Prostate gland (tissue), 2 donors: ENCODE results near the gene DFFB. TPM values are rescaled to one million over a fixed set of nuclear protein-coding genes. Genes with fewer than 3 reads are reported as not detected.

ENCODE experiments used
- DNase-seq: peaks from one replicate; pipeline ENCODE4 v3.0.0-alpha.2; 2019; ENCODE audit warnings: low spot score
- H3K27ac ChIP-seq, 2 donors: fragments of 200-600 bp; sonication (generic); 2 replicates each; pipeline ENCODE4 v1.5.1; 2017 to 2019
- H3K27me3 ChIP-seq: fragments of 200-600 bp; sonication (generic); replicated peaks from 2 replicates; pipeline ENCODE4 v1.5.1; 2019; ENCODE audit not compliant: insufficient read depth
- H3K36me3 ChIP-seq, 2 donors: fragments of 200-600 bp; sonication (generic); 1 replicate in 1 of 2; 2 replicates in 1 of 2; pipeline versions ENCODE4 v1.5.1 to v1.8.1; 2017 to 2019
- H3K4me1 ChIP-seq: fragments of 200-600 bp; sonication (generic); replicated peaks from 2 replicates; pipeline ENCODE4 v1.5.1; 2019
- H3K4me3 ChIP-seq, 2 donors: fragments of 200-600 bp; sonication (generic); 2 replicates each; pipeline ENCODE4 v1.5.1; 2017 to 2019
- H3K9me3 ChIP-seq: fragments of 200-600 bp; sonication (generic); 2 replicates; pipeline ENCODE4 v1.5.1; 2017
- CTCF ChIP-seq, 4 experiments: fragments of 200-600 bp in 2 of 4; fragments of 450-650 bp in 2 of 4; sonication (generic) in 2 of 4; IDR thresholded peaks; 1 replicate in 3 of 4; 2 replicates in 1 of 4; pipeline ENCODE4 v1.5.1; 2016 to 2019; ENCODE audit warnings: antibody characterized with exemption in 4 of 4, mild to moderate bottlenecking in 2 of 4, moderate library complexity in 2 of 4
- POLR2A ChIP-seq: fragments of 450-650 bp; IDR thresholded peaks from one replicate; pipeline ENCODE4 v1.6.1; 2016; ENCODE audit warnings: antibody characterized with exemption, mild to moderate bottlenecking
- POLR2AphosphoS5 ChIP-seq: sonication (generic); formaldehyde crosslinking; IDR thresholded peaks from one replicate; pipeline ENCODE4 v1.6.1; 2017; ENCODE audit warnings: antibody characterized with exemption
- WGBS: methylation state at CpG from one replicate; pipeline ENCODE4 v1.1.5; 2018; 5-methylcytosine and 5-hydroxymethylcytosine counted together
- intact Hi-C: fragments of 100-400 bp; cut with DNase I; formaldehyde crosslinking; loops from one replicate; pipeline ENCODE4 v1.14.2; 2022
- total RNA-seq, 2 donors: library from RNA; depleted of rRNA; stranded (reverse); fragments of >200 nt; gene quantifications; one replicate each; pipeline ENCODE4 v1.1.0, GENCODE V29; 2016

The DFFB gene
- total RNA-seq, 2 donors from 2014 or later, result 5.3 to 20.5 TPM

GRCh38 chr1:3847081-3847480 is 10.2 kb upstream of the DFFB start:
- TF ChIP-seq POLR2AphosphoS5 (no peak), CTCF (IDR thresholded peaks at IDR 0.05) (no peak), POLR2A (no peak)
- intact Hi-C loops, result no loop called here
- DNase-seq, result no peak
- no peaks in the 10 kb centered on the region for H3K9me3 ChIP-seq
- H3K27me3 ChIP-seq, result no peaks in the 10 kb centered on the region
- H3K4me3 ChIP-seq, result no peak overlapping the region
- peaks cover 0 to 5% of the 10 kb centered on the region in 2 donors for H3K36me3 ChIP-seq
- 80% methylated on average over 6 of the region's 6 CpGs for WGBS
- H3K4me1 ChIP-seq, result no peaks in the 10 kb centered on the region
- H3K27ac ChIP-seq, result no peak overlapping the region

GRCh38 chr1:3850857-3851256 is 6.4 kb upstream of the DFFB start:
- DNase-seq, result no peak
- no peak overlapping the region for H3K4me3 ChIP-seq
- H3K27me3 ChIP-seq, result no peaks in the 10 kb centered on the region
- TF ChIP-seq POLR2AphosphoS5 (no peak), POLR2A (no peak), CTCF (IDR thresholded peaks at IDR 0.05) (no peak)
- no peaks in the 10 kb centered on the region for H3K4me1 ChIP-seq
- intact Hi-C loops, result no loop called here
- peaks cover 0 to 5% of the 10 kb centered on the region in 2 donors for H3K36me3 ChIP-seq
- 87% methylated on average over 12 of the region's 12 CpGs for WGBS
- no peaks in the 10 kb centered on the region for H3K9me3 ChIP-seq
- H3K27ac ChIP-seq, result no peak overlapping the region

- Histone ChIP-seq H3K4me3 (no peak overlapping the region), H3K36me3 (peaks cover 0 to 5% of the 10 kb centered on the region in 2 donors), H3K27ac (no peak overlapping the region), H3K27me3 (no peaks in the 10 kb centered on the region), H3K4me1 (no peaks in the 10 kb centered on the region), H3K9me3 (no peaks in the 10 kb centered on the region)
- TF ChIP-seq POLR2AphosphoS5, result no peak
- TF ChIP-seq POLR2A, result no peak
- TF ChIP-seq CTCF (IDR thresholded peaks at IDR 0.05), result no peak
- WGBS, result 94% methylated on average over 6 of the region's 6 CpGs
- intact Hi-C loops, result no loop called here
- no peak for DNase-seq
These were observed 6.0 kb upstream of the DFFB start for GRCh38 chr1:3851292-3851691.

- Histone ChIP-seq H3K27ac (no peak overlapping the region), H3K36me3 (peaks cover 0 to 5% of the 10 kb centered on the region in 2 donors), H3K27me3 (no peaks in the 10 kb centered on the region), H3K4me1 (no peaks in the 10 kb centered on the region), H3K9me3 (no peaks in the 10 kb centered on the region), H3K4me3 (no peak overlapping the region)
- TF ChIP-seq POLR2AphosphoS5 (no peak), POLR2A (no peak), CTCF (IDR thresholded peaks at IDR 0.05) (no peak)
- 78% methylated on average over 12 of the region's 12 CpGs for WGBS
- no peak for DNase-seq
- intact Hi-C loops, result no loop called here
These were observed 5.2 kb upstream of the DFFB start for GRCh38 chr1:3852091-3852490.

GRCh38 chr1:3852711-3853485 is 4.4 kb upstream of the DFFB start:
- Histone ChIP-seq H3K4me1 (no peaks in the 10 kb centered on the region), H3K27me3 (no peaks in the 10 kb centered on the region), H3K36me3 (peaks cover 0 to 5% of the 10 kb centered on the region in 2 donors), H3K27ac (no peak overlapping the region), H3K4me3 (no peak overlapping the region), H3K9me3 (no peaks in the 10 kb centered on the region)
- intact Hi-C loops, result no loop called here
- TF ChIP-seq CTCF (IDR thresholded peaks at IDR 0.05) (no peak), POLR2A (no peak), POLR2AphosphoS5 (no peak)
- 77% methylated on average over 15 of the region's 15 CpGs for WGBS
- no peak for DNase-seq
